Measurements from ENCODE around the gene MRPL54. TPM values are rescaled to one million over a fixed set of nuclear protein-coding genes. Genes with fewer than 3 reads are reported as not detected.

MRPL54 gene
- total and polyA plus RNA-seq, 2 experiments from 2014 or later, result 57.9 to 73.0 TPM

DNA sequence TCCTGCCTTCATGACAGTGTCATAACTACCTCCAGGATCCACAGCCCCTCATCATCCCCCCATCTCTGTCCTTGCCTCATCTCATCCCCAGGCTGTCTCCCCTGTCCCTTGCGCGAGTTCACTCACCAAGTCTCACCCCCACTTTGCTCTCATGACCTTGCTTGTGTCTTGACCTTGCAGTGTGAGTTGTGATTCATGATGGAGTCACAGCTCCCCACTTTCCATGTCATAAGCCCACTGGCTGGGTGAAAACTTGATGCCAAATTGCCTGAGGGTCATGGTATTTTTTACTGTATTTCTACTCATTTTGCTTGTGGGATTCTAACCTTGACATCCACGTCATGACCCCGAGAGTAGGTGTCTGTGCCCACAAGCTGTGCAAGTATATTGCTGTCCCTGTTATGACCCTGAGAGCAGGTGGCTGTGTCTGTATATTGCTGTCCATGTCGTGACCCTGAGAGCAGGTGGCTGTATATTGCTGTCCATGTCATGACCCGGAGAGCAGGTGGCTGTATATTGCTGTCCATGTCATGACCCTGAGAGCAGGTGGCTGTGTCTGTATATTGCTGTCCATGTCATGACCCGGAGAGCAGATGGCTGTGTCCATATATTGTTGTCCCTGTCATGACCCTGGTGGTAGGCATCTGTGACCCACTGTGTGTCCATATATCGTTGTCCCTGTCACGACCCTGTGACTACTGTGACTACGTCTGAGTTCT lies 24.8 kb upstream of the MRPL54 start:
- in situ Hi-C loops (cut with MboI), result no loop called here
- no peak for DNase-seq

DNA sequence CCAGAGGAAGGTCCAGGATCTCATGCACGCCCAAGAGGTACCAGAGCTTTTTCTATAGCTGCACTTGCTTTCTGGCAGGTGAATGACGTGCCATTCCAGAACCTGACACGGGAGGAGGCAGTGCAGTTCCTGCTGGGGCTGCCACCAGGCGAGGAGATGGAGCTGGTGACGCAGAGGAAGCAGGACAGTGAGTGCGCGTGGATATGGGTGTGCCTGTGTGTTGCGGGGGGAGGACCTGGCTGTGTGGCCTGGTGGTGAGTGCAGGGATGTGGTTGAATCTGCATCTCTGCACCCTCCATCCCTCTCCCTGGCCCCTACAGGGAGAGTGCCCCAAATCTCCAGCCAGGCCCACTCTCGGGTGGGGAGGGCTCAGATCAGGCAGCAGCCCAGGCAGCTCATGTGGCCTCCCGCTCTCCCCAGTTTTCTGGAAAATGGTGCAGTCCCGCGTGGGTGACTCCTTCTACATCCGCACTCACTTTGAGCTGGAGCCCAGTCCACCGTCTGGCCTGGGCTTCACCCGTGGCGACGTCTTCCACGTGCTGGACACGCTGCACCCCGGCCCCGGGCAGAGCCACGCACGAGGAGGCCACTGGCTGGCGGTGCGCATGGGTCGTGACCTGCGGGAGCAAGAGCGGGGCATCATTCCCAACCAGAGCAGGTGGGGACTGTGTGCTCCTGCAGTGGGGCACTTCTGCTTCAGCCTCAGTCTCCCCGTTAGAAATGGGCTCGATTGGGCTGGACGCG lies 23.8 kb upstream of the MRPL54 start:
- in situ Hi-C loops (cut with MboI), result no loop called here
- H3K4me2 ChIP-seq (ENCODE audit: unreplicated experiment), result no peak overlapping the region
- no peaks in the 10 kb centered on the region for H3K9me3 ChIP-seq (ENCODE audit: low read depth)
- no peaks in the 10 kb centered on the region for H3K36me3 ChIP-seq (ENCODE audit: low read depth)
- H3K4me3 ChIP-seq, result no peak overlapping the region
- H3K4me1 ChIP-seq (ENCODE audit: insufficient read depth), result no peaks in the 10 kb centered on the region
- H3K9me2 ChIP-seq (ENCODE audit: insufficient read depth), result no peaks in the 10 kb centered on the region
- WGBS, 2 experiments (ENCODE audit: low coverage in 1 of 2, low lambda C conversion rate in 2 of 2, missing lambda C conversion rate in 2 of 2), result 80 to 82% methylated on average over 29 to 32 of the region's 32 CpGs
- H3K9ac ChIP-seq, result no peak overlapping the region
- H4K20me1 ChIP-seq (ENCODE audit: insufficient read depth), result no peaks in the 10 kb centered on the region
- no peaks in the 10 kb centered on the region for H3F3A ChIP-seq (ENCODE audit: insufficient read depth)
- H3K27me3 ChIP-seq (replicated peaks; ENCODE audit: insufficient read depth), result no peaks in the 10 kb centered on the region; the same call in 1 of the 2 replicates
- TF ChIP-seq EZH2 (IDR thresholded peaks at IDR 0.05; ENCODE audit: insufficient read depth, poor library complexity, severe bottlenecking), result no peak
- TF ChIP-seq EZH2phosphoT487 (IDR thresholded peaks at IDR 0.05; ENCODE audit: insufficient read depth, low read depth), result no peak
- no peak for DNase-seq
- no peak overlapping the region for H3K27ac ChIP-seq
- H2AFZ ChIP-seq, result no peak overlapping the region
- no peaks in the 10 kb centered on the region for H3K79me2 ChIP-seq (ENCODE audit: insufficient read depth)

More for the DNA sequence above, 24.8 kb upstream of the MRPL54 start:
- H3K36me3 ChIP-seq (ENCODE audit: low read depth), result no peaks in the 10 kb centered on the region
- H3K4me1 ChIP-seq (ENCODE audit: insufficient read depth), result no peaks in the 10 kb centered on the region
- 78 to 80% methylated on average over 10 of the region's 10 CpGs for WGBS, 2 experiments (ENCODE audit: low coverage in 1 of 2, low lambda C conversion rate in 2 of 2, missing lambda C conversion rate in 2 of 2)
- no peak overlapping the region for H3K4me3 ChIP-seq
- no peak overlapping the region for H3K27ac ChIP-seq
- no peaks in the 10 kb centered on the region for H3F3A ChIP-seq (ENCODE audit: insufficient read depth)
- no peaks in the 10 kb centered on the region for H3K9me2 ChIP-seq (ENCODE audit: insufficient read depth)
- H2AFZ ChIP-seq, result no peak overlapping the region
- H3K9ac ChIP-seq, result no peak overlapping the region
- TF ChIP-seq EZH2 (IDR thresholded peaks at IDR 0.05; ENCODE audit: insufficient read depth, poor library complexity, severe bottlenecking), result no peak
- TF ChIP-seq EZH2phosphoT487 (IDR thresholded peaks at IDR 0.05; ENCODE audit: insufficient read depth, low read depth), result no peak
- no peaks in the 10 kb centered on the region; the same call in 1 of the 2 replicates for H3K27me3 ChIP-seq (replicated peaks; ENCODE audit: insufficient read depth)
- no peaks in the 10 kb centered on the region for H3K79me2 ChIP-seq (ENCODE audit: insufficient read depth)
- no peak overlapping the region for H3K4me2 ChIP-seq (ENCODE audit: unreplicated experiment)
- no peaks in the 10 kb centered on the region for H4K20me1 ChIP-seq (ENCODE audit: insufficient read depth)
- H3K9me3 ChIP-seq (ENCODE audit: low read depth), result no peaks in the 10 kb centered on the region

DNA sequence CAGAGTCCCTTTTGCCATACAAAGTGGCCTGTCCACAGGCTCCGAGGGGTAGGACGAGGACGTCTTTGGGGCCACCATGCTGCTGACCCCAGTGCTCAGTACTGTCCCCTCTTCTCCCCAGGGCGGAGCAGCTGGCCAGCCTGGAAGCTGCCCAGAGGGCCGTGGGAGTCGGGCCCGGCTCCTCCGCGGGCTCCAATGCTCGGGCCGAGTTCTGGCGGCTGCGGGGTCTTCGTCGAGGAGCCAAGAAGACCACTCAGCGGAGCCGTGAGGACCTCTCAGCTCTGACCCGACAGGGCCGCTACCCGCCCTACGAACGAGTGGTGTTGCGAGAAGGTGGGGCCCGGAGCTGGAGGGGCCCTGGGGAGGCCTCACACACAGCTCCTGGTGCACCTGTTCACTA lies 22.1 kb upstream of the MRPL54 start:
- H2AFZ ChIP-seq, result no peak overlapping the region
- H3K9me2 ChIP-seq (ENCODE audit: insufficient read depth), result no peaks in the 10 kb centered on the region
- no peaks in the 10 kb centered on the region for H3F3A ChIP-seq (ENCODE audit: insufficient read depth)
- WGBS, 2 experiments (ENCODE audit: low coverage in 1 of 2, low lambda C conversion rate in 2 of 2, missing lambda C conversion rate in 2 of 2), result 92 to 95% methylated on average over 24 of the region's 24 CpGs
- in situ Hi-C loops (cut with MboI), result no loop called here
- H3K27me3 ChIP-seq (replicated peaks; ENCODE audit: insufficient read depth), result no peaks in the 10 kb centered on the region
- H3K27ac ChIP-seq, result no peak overlapping the region
- no peaks in the 10 kb centered on the region for H4K20me1 ChIP-seq (ENCODE audit: insufficient read depth)
- no peaks in the 10 kb centered on the region for H3K9me3 ChIP-seq (ENCODE audit: low read depth)
- DNase-seq, result no peak
- H3K4me2 ChIP-seq (ENCODE audit: unreplicated experiment), result no peak overlapping the region
- no peaks in the 10 kb centered on the region for H3K4me1 ChIP-seq (ENCODE audit: insufficient read depth)
- H3K4me3 ChIP-seq, result no peak overlapping the region
- no peak overlapping the region for H3K9ac ChIP-seq
- TF ChIP-seq EZH2phosphoT487 (IDR thresholded peaks at IDR 0.05; ENCODE audit: insufficient read depth, low read depth) (no peak), EZH2 (IDR thresholded peaks at IDR 0.05; ENCODE audit: insufficient read depth, poor library complexity, severe bottlenecking) (no peak)
- no peaks in the 10 kb centered on the region for H3K79me2 ChIP-seq (ENCODE audit: insufficient read depth)
- no peaks in the 10 kb centered on the region for H3K36me3 ChIP-seq (ENCODE audit: low read depth)

DNA sequence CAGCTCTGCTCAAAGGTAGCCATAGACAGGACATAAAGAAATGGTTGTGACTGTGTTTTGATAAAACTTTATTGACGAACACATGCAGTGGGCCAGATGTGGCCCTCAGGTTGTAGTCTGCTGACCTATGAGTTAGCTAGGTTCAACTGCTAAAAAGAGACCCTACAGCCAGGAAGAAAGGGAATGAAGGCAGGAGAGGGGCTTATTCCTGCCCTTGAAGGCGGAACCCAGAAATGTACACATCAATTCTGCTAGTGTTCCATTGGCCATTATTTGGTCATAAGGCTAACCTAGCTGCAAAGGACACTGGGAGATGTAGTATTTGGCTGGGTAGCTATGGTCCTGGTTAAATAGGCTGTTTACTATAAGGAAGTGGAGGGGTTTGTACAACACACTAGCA lies 19.0 kb upstream of the MRPL54 start:
- Histone ChIP-seq H4K20me1 (ENCODE audit: insufficient read depth) (no peaks in the 10 kb centered on the region), H3K4me3 (no peak overlapping the region), H3F3A (ENCODE audit: insufficient read depth) (no peaks in the 10 kb centered on the region), H3K27ac (no peak overlapping the region), H3K9me2 (ENCODE audit: insufficient read depth) (no peaks in the 10 kb centered on the region), H3K79me2 (ENCODE audit: insufficient read depth) (no peaks in the 10 kb centered on the region), H3K9me3 (ENCODE audit: low read depth) (no peaks in the 10 kb centered on the region), H3K27me3 (replicated peaks; ENCODE audit: insufficient read depth) (no peaks in the 10 kb centered on the region), H3K4me2 (ENCODE audit: unreplicated experiment) (no peak overlapping the region), H3K4me1 (ENCODE audit: insufficient read depth) (no peaks in the 10 kb centered on the region), H3K36me3 (ENCODE audit: low read depth) (no peaks in the 10 kb centered on the region), H3K9ac (no peak overlapping the region), H2AFZ (no peak overlapping the region)
- peak; percentile 23 for DNase-seq
- in situ Hi-C loops (cut with MboI), result no loop called here
- no peak for TF ChIP-seq EZH2phosphoT487 (IDR thresholded peaks at IDR 0.05; ENCODE audit: insufficient read depth, low read depth)
- no peak for TF ChIP-seq EZH2 (IDR thresholded peaks at IDR 0.05; ENCODE audit: insufficient read depth, poor library complexity, severe bottlenecking)
- 70 to 79% methylated on average over 2 of the region's 2 CpGs for WGBS, 2 experiments (ENCODE audit: low coverage in 1 of 2, low lambda C conversion rate in 2 of 2, missing lambda C conversion rate in 2 of 2)
